ENCODE data around the gene IQSEC1. TPM values are rescaled to one million over a fixed set of nuclear protein-coding genes. Genes with fewer than 3 reads are reported as not detected.

The IQSEC1 gene
- polyA plus RNA-seq, 1 experiment = 4.8 TPM

DNA sequence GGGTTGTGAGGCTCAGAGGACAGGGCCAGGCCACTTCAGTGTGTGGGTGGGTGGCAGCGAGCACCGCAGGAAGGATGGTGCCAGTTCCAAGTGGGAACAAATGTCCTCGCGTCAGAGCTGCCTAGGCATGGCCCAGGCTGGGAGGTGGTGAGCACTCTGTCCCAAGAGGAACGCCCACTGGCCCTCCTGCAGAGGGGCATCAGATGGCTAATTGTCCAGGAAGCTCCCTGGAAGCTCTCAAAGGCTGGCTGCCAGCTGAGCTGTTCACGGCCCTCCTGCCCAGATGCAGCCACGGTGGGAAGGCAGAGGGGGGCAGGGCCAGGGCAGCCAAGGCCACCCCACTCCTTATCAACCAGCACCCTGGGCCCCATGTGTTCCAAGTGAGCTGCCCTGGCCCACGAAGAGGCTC lies 55.2 kb downstream of the IQSEC1 start:
- no peaks in the 10 kb centered on the region for H3K27me3 ChIP-seq (ENCODE audit: control insufficient read depth, insufficient read depth, low read length)
- POLR2A ChIA-PET = no interaction called here
- no peak for TF ChIP-seq CTCF (IDR thresholded peaks at IDR 0.05; ENCODE audit: insufficient read depth, low read depth, low read length)
- H3K36me3 ChIP-seq (ENCODE audit: control insufficient read depth, insufficient read depth, low read length) = no peaks in the 10 kb centered on the region
- no peak overlapping the region for H3K4me3 ChIP-seq (ENCODE audit: low read depth, low read length)
- no peak for DNase-seq (ENCODE audit: low read depth)
- CTCF ChIA-PET = interaction anchor here (0.8 to 1.9 kb wide), 4 partner anchors 10 to 622 kb away, joined by 3 to 9 read pairs (median 4); no protein-coding TSS in a partner anchor

DNA sequence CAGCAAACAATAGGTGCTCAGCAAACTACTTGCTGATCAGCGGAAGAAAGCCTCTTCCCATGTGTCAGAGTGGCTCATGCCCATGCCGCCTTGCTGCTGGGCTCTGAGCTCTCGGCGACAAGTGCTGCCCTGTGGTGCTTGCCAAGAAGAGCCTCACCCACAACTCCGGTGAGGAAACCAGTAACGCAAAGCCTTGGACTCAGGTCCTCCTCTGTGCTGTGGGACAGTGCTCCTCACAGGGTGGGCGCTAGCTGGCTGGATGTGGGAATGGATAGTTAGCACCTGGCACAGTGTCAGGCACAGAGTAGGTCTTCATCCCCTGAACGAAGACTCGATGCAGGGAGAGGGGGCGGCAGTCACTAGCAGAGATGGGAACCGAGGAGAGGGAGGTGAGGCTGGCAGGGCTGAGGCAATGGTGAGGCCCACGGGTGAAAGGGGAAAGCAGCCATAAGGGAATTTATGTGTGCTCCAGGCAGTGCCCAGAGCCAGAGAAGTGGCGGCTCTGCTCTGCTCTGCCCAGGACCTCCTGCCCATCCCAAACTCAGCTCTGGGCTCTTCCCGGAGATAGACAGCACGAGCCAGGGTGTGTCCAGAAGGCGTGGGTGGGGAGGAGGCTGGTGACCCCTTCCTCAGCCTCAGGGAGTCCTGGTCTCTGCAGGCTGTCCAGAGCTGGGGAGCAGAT lies 55.7 kb downstream of the IQSEC1 start:
- no peak overlapping the region for H3K4me3 ChIP-seq (ENCODE audit: low read depth, low read length)
- ChIA-PET CTCF (interaction anchor here (1.1 to 1.9 kb wide), 3 partner anchors 10 to 33 kb away, joined by 3 to 9 read pairs (median 5); no protein-coding TSS in a partner anchor), POLR2A (no interaction called here)
- no peak for TF ChIP-seq CTCF (IDR thresholded peaks at IDR 0.05; ENCODE audit: insufficient read depth, low read depth, low read length)
- H3K36me3 ChIP-seq (ENCODE audit: control insufficient read depth, insufficient read depth, low read length) = no peaks in the 10 kb centered on the region
- no peaks in the 10 kb centered on the region for H3K27me3 ChIP-seq (ENCODE audit: control insufficient read depth, insufficient read depth, low read length)
- no peak for DNase-seq (ENCODE audit: low read depth)

DNA sequence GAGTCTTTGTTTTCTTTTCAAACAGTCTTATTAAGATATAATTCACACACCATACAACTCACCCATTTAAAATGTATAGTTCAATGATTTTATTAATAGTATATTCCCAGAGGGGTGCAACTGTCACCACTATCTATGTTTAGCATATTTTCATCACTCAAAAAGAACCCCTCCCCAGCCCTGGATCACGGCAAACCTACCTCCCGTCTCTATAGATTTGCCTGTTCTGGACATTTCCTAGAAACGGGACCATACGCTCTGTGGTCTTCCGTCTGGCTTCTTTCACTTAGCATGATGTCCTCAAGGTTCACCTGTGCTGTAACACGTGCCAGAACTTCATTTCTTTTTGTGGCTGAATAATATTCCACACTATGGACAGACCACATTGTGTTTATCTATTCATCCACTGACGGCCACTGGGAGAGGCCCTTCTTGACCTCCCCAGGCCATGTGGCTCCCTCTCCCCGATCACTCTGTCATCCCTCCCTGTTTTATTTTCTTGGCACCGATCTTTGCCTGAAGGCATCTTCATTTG lies 56.4 kb downstream of the IQSEC1 start:
- CTCF ChIA-PET = no interaction called here
- Histone ChIP-seq H3K36me3 (ENCODE audit: control insufficient read depth, insufficient read depth, low read length) (no peaks in the 10 kb centered on the region), H3K27me3 (ENCODE audit: control insufficient read depth, insufficient read depth, low read length) (no peaks in the 10 kb centered on the region), H3K4me3 (ENCODE audit: low read depth, low read length) (no peak overlapping the region)
- TF ChIP-seq CTCF (IDR thresholded peaks at IDR 0.05; ENCODE audit: insufficient read depth, low read depth, low read length) = no peak
- DNase-seq (ENCODE audit: low read depth) = no peak
- POLR2A ChIA-PET = no interaction called here

DNA sequence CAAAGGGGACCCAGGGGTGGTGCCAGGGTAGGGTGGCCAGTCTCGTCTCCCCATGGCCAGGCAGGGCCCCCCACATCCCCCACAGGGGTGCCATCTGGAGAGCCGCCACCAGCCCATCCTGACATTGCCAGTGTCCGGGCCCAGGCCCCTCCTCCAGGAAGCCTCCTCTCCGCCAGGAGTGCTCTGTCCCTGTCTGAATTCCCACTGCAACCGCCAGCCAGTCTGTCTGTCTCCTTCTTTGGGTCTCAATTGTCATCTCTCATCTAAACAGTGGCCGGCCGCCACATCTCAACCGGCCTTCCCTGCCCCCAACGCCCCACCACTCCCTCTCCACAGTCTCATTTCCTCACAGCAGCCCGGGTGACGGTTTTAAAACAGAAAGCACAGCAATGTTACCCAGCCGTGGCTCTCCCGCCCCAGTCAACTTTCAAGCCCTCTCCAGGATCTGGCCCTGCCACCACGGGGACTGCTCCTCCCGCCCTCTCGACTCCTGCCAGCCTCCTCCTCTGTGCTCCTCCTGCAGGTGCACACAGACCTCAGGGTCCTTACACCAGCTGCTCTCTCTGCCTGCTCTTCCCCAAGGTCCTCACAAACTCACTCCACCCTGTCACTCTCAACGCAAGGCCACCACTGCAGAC lies 57.0 kb downstream of the IQSEC1 start:
- no peak for TF ChIP-seq CTCF (IDR thresholded peaks at IDR 0.05; ENCODE audit: insufficient read depth, low read depth, low read length)
- Histone ChIP-seq H3K4me3 (ENCODE audit: low read depth, low read length) (no peak overlapping the region), H3K36me3 (ENCODE audit: control insufficient read depth, insufficient read depth, low read length) (no peaks in the 10 kb centered on the region), H3K27me3 (ENCODE audit: control insufficient read depth, insufficient read depth, low read length) (no peaks in the 10 kb centered on the region)
- POLR2A ChIA-PET = no interaction called here
- DNase-seq (ENCODE audit: low read depth) = no peak
- CTCF ChIA-PET = no interaction called here

GRCh38 chr3:13015286-13016082 lies 57.7 kb downstream of the IQSEC1 start:
- DNase-seq (ENCODE audit: low read depth) = no peak
- POLR2A ChIA-PET = no interaction called here
- H3K27me3 ChIP-seq (ENCODE audit: control insufficient read depth, insufficient read depth, low read length) = no peaks in the 10 kb centered on the region
- CTCF ChIA-PET = no interaction called here
- no peak overlapping the region for H3K4me3 ChIP-seq (ENCODE audit: low read depth, low read length)
- TF ChIP-seq CTCF (IDR thresholded peaks at IDR 0.05; ENCODE audit: insufficient read depth, low read depth, low read length) = no peak
- no peaks in the 10 kb centered on the region for H3K36me3 ChIP-seq (ENCODE audit: control insufficient read depth, insufficient read depth, low read length)

Data from BJ (cell line).